ENCODE data around the gene RIMOC1. TPM values are rescaled to one million over a fixed set of nuclear protein-coding genes. Genes with fewer than 3 reads are reported as not detected.

Gene RIMOC1
- total and polyA plus RNA-seq, 10 of the 15 experiments (the other 5 are each of a cell fraction or from before 2014, with no cell fraction given), result 3.9 to 33.1 (median 16.0) TPM

GRCh38 chr5:41882765-41883164, 21.4 kb upstream of the RIMOC1 start:
- no TSS peak for BruUV-seq (replicated peaks)
- no peak overlapping the region for H3K9ac ChIP-seq (ENCODE audit: control insufficient read depth, insufficient read depth, low read length)
- ChIA-PET RAD21 (ENCODE audit: unreplicated experiment) (no interaction called here), CTCF (interaction anchor here (0.6 to 1.9 kb wide), 2 partner anchors 9 to 738 kb away, joined by 3 to 6 read pairs; no protein-coding TSS in a partner anchor), SMC1A (ENCODE audit: uncharacterized antibody, unreplicated experiment) (interaction anchor here (0.6 to 1.3 kb wide), 4 partner anchors 11 to 703 kb away, joined by 3 to 6 read pairs (median 3); no protein-coding TSS in a partner anchor), POLR2A (interaction anchor here (1.6 kb wide), 1 partner anchor 21 kb away, joined by 3 read pairs; no protein-coding TSS in a partner anchor)
- TF ChIP-seq CBX5 (IDR thresholded peaks at IDR 0.05; ENCODE audit: low read depth) (no peak), POLR2AphosphoS5 (IDR thresholded peaks at IDR 0.05; ENCODE audit: low read length) (no peak), CBX3 (IDR thresholded peaks at IDR 0.05; ENCODE audit: borderline replicate concordance, low read depth) (no peak), ATF7 (IDR thresholded peaks at IDR 0.05; ENCODE audit: low read depth) (no peak), BMI1 (IDR thresholded peaks at IDR 0.05; ENCODE audit: borderline replicate concordance) (no peak), RELA (IDR thresholded peaks at IDR 0.05; ENCODE audit: borderline replicate concordance, partially characterized antibody) (no peak), JUNB (IDR thresholded peaks at IDR 0.05) (no peak), IRF3 (IDR thresholded peaks at IDR 0.05) (no peak), SKIL (IDR thresholded peaks at IDR 0.05; ENCODE audit: low read depth, poor library complexity, severe bottlenecking) (no peak), NFYB (IDR thresholded peaks at IDR 0.05; ENCODE audit: insufficient read depth, low read depth, low read length) (no peak), CEBPZ (IDR thresholded peaks at IDR 0.05; ENCODE audit: low read depth, low read length) (no peak), BACH1 (IDR thresholded peaks at IDR 0.05; ENCODE audit: borderline replicate concordance) (no peak), ATF2 (IDR thresholded peaks at IDR 0.05; ENCODE audit: low read length) (no peak)
- no peaks in the 10 kb centered on the region for H3K4me1 ChIP-seq (ENCODE audit: control insufficient read depth, insufficient read depth, low read length)
- WGBS (ENCODE audit: insufficient coverage, insufficient replicate concordance, low lambda C conversion rate, missing lambda C conversion rate), result 67% methylated on average over 5 of the region's 5 CpGs
- FAIRE-seq, result no peak
- intact Hi-C loops (cut with micrococcal nuclease; ENCODE audit: unreplicated experiment) (no loop called here), in situ Hi-C loops (cut with MboI) (no loop called here)
- no peaks in the 10 kb centered on the region for H3K9me3 ChIP-seq (replicated peaks; ENCODE audit: control insufficient read depth, insufficient read depth, low read length)
- H3K79me2 ChIP-seq (ENCODE audit: control insufficient read depth, insufficient read depth, low read length), result no peaks in the 10 kb centered on the region
- no peak overlapping the region for H3K4me3 ChIP-seq
- H4K20me1 ChIP-seq (ENCODE audit: control insufficient read depth, insufficient read depth), result no peaks in the 10 kb centered on the region
- ATAC-seq, result no peak
- no peaks in the 10 kb centered on the region for H3K27me3 ChIP-seq (replicated peaks in 1 of 2; ENCODE audit: control insufficient read depth in 2 of 2, insufficient read depth in 2 of 2, low read length in 1 of 2)
- no peak overlapping the region for H2AFZ ChIP-seq (ENCODE audit: control insufficient read depth, low read depth, low read length)
- H3K27ac ChIP-seq (ENCODE audit: control insufficient read depth, insufficient read depth), result no peak overlapping the region
- DNase-seq (ENCODE audit: low read depth, low spot score), result no peak
- H3K36me3 ChIP-seq (ENCODE audit: control insufficient read depth in 2 of 2, insufficient read depth in 2 of 2, low read length in 1 of 2), result no peaks in the 10 kb centered on the region
- no peak overlapping the region for H3K4me2 ChIP-seq (ENCODE audit: control insufficient read depth, insufficient read depth)
